GM18511 (cell line): Measurements from ENCODE around the gene MAPK14.
"Not testable (repeated sequence)": the region's sequence is repeated elsewhere in the genome, so short reads cannot be mapped to it uniquely, and the experiment has no call there.

ENCODE experiments used
- ATAC-seq: cut with Tn5 transposase; IDR thresholded peaks from one replicate; pipeline ENCODE4 v1.9.1; 2021; ENCODE audit warnings: mild to moderate bottlenecking, moderate library complexity; ENCODE audit not compliant: unreplicated experiment

Gene MAPK14

GRCh38 chr6:36027501-36028087, at the start of gene MAPK14:
Gene MAPK14 (plus strand): TSS chr6:36027808. CDS start chr6:36028158, 350 bp downstream.
- peak; percentile 80 for ATAC-seq

DNA sequence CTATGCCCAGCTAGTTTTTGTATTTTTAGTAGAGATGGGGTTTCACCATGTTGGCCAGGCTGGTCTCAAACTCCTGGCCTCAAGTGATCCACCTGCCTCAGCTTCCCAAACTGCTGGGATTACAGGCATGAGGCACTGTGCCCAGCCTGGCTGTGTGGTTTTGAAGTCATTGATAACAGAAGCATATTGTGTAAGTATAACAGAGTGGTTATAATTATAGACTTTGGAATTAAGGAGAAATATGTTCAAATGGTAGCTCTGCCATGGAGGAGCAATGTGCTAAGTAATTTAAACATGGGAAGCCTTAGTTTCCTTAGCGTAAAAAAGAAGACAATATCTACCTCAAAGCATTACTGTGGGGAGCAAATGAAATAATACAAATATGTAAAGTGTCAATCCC, 47.5 kb upstream of the MAPK14 start:
- not testable (repeated sequence) for ATAC-seq

GRCh38 chr6:35980991-35981645, 46.5 kb upstream of the MAPK14 start:
- ATAC-seq = no peak

DNA sequence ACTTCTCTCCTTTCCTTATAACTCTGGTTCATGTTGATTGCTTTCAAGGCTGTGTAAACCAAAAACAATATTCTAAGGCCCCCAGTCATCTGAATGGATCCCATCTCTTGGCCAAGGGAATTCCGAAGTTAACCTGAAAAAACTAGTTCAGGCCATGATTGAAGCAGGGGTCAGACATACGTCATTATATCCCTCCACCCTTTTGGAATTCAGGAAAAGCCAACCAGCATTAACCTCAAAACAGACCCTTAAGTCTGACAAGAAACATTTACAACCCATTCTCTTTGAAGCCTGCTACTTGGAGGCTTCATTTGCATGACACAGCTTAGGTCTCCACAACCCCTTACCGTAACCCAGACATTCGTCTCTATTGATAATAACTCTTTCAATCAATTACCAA, 42.9 kb upstream of the MAPK14 start:
- no peak for ATAC-seq

- ATAC-seq = not testable (repeated sequence)
Measured at GRCh38 chr6:35988047-35988446, 39.6 kb upstream of the MAPK14 start.

- ATAC-seq = no peak
Measured at GRCh38 chr6:35993150-35993549, 34.5 kb upstream of the MAPK14 start.

GRCh38 chr6:36000451-36000850, 27.2 kb upstream of the MAPK14 start:
- no peak for ATAC-seq

DNA sequence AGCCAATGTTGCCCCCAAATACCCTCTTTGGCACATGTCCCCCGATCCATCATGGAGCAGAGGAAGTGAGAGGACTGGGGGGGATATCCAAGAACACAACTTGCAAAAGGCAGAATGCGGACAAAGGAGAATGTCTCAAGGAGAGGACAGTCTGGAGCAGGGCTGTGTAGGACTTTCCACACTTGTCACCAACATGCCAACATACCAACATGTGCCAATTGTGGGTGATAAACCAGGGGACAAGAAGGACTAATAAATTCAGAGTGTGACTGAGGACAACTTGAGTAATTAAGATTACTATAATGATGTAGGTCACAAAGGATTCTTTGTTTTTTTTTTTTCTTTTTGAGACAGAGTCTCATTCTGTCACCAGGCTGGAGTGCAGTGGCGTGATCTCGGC, 11.9 kb upstream of the MAPK14 start:
- no peak for ATAC-seq

GRCh38 chr6:36018339-36018738, 9.3 kb upstream of the MAPK14 start:
- no peak for ATAC-seq

GRCh38 chr6:36019167-36019566, 8.4 kb upstream of the MAPK14 start:
- no peak for ATAC-seq

- ATAC-seq = no peak
Measured at GRCh38 chr6:36020154-36020553, 7.5 kb upstream of the MAPK14 start.

- ATAC-seq = no peak
Measured at GRCh38 chr6:36023996-36024795, 3.4 kb upstream of the MAPK14 start, which contains the start of gene SLC26A8. Gene SLC26A8 (minus strand): TSS chr6:36024641. CDS start chr6:36019707, 4,934 bp downstream.

- no peak for ATAC-seq
Measured at GRCh38 chr6:36025260-36025931, 2.2 kb upstream of the MAPK14 start.

DNA sequence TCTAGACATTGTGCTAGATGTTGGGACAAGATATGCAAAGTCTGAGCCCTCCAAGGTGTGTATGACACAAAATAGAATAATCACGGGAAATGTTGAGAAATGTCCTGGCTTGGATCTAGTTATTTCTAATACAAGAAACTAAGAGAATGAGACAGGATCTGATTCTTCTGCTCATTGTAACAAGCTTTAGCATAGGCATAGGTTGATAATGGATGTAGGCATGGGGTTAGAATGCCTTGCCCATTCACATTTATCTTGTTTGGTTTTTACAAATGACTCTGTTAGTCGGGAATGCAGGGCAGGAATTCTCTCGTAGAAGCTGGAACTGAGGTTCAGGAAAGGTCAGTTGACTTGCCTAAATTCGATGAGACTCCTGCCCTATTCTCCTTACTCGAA, 1.7 kb upstream of the MAPK14 start:
- ATAC-seq = no peak

GRCh38 chr6:36028088-36028876, 674 bp downstream of the MAPK14 start:
- peak; percentile 27 for ATAC-seq

- ATAC-seq = no peak
Measured at GRCh38 chr6:36028877-36029324, 1.3 kb downstream of the MAPK14 start.

GRCh38 chr6:36029464-36029863, 1.9 kb downstream of the MAPK14 start:
- no peak for ATAC-seq

DNA sequence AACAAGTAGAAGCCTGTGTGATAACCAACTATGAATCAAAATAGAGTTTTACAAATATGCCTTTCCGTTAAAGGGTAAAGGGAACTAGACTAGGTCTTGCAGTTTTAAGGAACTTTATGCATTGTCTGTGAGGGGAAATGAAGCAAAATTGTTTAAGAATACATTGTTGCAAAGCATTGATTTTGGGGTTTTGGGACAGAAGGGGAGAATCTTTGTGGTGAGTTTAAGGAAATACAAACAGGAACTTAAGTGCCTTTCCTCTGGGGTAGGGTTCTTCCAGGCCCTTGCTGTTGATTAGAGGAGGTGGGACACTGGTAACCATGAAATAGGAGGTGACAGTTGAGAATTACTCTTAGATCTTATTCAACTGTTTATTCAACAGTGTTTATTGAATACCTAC, 4.7 kb downstream of the MAPK14 start:
- ATAC-seq = no peak

- not testable (repeated sequence) for ATAC-seq
Measured at GRCh38 chr6:36033144-36033543, 5.5 kb downstream of the MAPK14 start.

DNA sequence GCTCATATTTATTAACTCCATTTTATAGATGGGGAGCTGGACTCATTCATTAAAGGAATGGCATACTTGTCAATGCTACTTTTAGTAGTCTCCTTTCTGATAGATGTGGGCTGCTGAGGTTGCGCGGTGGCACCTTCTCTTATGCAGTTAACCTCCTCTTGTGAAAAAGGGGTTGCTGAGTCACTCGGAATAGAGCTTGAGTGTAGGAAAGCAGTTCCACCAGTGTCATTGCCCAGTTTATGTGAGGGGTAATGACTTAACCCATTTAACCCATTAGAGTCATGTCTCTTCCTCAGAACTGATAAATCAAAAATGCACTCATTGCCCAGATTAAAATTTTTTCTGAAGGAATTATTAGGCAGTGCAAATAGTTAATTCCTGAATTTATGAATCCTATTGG, 6.3 kb downstream of the MAPK14 start:
- ATAC-seq = no peak
